Measurements from ENCODE around the gene ACD. TPM values are rescaled to one million over a fixed set of nuclear protein-coding genes. Genes with fewer than 3 reads are reported as not detected.

ACD gene
- total RNA-seq, 2 donors from 2014 or later, result 11.4 to 33.6 TPM

DNA sequence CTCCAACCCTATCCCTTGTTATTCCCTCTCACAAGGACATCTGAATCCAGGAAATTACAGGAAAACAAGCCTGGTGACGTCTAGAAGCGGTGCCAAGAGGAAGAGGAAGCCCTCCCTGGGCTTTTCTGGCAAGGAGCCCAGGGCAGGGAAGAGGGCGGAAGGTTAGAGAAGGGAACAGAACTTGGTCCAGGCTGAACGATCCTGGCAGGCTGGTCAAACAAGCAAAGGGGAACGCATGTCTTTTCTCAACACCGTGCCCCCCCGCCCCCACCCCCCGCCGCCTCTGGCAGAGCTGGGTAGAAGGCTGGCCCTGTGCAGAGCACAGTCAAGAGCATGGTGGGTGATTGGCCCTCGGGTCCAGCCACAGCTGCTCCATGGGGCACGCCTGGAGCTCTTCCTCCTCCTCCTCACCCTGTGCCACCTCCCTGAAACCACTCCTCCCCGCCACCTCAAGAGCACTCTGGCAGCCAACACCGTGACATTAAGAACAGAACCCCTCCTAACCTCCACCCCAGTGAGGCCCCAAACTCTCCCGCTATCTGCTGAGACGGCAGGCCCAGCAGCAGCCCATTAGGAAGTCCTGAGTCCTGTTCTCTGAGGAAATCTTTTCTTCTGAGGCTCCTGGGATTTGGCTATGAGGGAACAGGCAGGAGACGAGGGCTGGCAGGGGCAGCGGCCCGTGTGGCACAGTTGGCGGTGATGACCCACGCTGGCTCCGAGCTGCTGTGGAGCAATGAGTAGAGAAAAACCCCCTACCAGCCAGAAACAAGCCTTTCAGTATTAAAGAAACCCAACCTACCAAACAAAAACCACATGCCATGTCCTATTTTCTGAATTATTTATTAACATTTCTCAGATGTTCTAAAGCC, 13.9 kb upstream of the ACD start:
- Histone ChIP-seq H3K4me3 (no peak overlapping the region), H3K36me3 (replicated peaks in 1 of 2; ENCODE audit: insufficient read depth in 1 of 2, low read depth in 2 of 2) (no peaks in the 10 kb centered on the region), H3K9me3 (no peaks in the 10 kb centered on the region), H3K27me3 (no peaks in the 10 kb centered on the region), H3K27ac (peak overlapping the region; percentile 46 to 79 (median 72)), H3K4me1 (peaks cover 21% of the 10 kb centered on the region)
- peak; percentile 62 for ATAC-seq
- 50 to 64% methylated on average over 11 to 19 of the region's 21 CpGs for WGBS, 2 donors
- peak; percentile 58 to 82 (median 76) for DNase-seq
- TF ChIP-seq CTCF (IDR thresholded peaks at IDR 0.05) (no peak), POLR2A (IDR thresholded peaks at IDR 0.05) (no peak)
- intact Hi-C loops (cut with DNase I), result no loop called here

DNA sequence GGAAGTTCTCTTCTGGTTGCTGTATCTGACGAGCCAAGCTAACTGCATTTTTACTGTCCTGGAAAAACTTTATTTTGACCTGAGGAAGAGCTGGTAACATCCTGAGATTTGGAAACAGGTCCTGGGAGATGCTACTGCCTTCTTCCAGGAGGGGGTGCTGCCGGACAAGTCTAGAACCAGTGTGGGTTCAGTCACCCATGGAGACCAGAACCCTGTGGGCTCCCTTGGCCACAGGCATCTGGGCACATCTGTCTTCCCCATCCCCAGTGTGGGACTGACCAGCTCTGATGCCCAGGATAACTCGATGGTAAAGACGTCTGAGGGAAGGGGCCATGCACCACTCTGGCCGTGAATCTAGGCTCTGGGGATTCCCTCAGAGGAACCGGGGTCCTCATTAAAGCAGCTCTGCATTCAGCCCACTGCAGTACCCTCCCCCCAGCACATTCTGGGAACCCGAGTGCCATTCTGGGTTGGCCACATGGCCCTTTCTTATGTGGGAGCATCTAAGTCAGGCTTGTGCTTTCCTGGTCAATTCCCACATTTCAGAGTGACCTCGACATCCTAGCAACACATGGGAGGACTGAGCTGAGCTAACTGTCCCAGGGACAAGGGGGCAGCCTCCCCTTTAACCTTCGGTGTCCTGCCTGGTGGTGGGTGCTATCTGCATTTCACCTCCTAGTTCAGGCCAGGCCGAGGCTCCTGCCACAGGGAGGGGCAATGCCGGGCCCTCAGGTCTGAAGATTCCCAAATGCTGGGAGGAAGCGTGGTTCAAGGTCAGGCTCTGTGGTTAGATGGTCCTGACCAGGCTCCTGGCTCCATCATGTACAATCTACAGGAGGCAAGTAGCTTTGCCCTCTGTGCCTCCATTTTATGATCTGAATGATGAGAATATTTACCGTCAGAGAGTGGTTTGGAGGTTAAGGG, 12.9 kb upstream of the ACD start:
- H3K4me1 ChIP-seq, result peaks cover 24% of the 10 kb centered on the region
- peak; percentile 69 to 76 (median 73) for DNase-seq
- H3K4me3 ChIP-seq, result no peak overlapping the region

DNA sequence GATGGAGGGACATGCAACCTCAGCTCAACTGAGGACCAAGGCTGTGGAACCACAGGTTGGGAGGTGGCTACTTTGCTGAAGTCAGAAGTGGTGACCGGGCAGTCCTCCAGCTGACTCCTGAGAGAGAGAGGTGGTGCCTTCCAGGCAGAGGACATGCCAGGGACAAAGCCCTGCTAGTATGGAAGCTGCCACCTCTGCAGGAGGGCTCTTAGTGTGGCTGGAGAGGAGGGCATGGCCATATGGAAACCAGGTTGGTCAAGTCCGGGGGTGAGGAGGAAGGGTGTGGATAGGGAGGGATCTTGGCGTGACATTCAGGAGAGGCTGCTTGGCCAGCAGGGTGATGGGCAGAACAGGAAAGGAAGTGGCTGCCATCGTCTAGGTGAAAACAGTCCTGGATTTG, 12.2 kb upstream of the ACD start:
- Histone ChIP-seq H3K9me3 (no peaks in the 10 kb centered on the region), H3K4me3 (no peak overlapping the region), H3K36me3 (replicated peaks in 1 of 2; ENCODE audit: insufficient read depth in 1 of 2, low read depth in 2 of 2) (no peaks in the 10 kb centered on the region), H3K27me3 (no peaks in the 10 kb centered on the region), H3K27ac (peak overlapping the region in 1 of 4 donors; percentile 78), H3K4me1 (peaks cover 31% of the 10 kb centered on the region)
- TF ChIP-seq CTCF (IDR thresholded peaks at IDR 0.05), result no peak
- no peak for TF ChIP-seq POLR2A (IDR thresholded peaks at IDR 0.05)
- ATAC-seq (no peak), DNase-seq (no peak)
- intact Hi-C loops (cut with DNase I), result no loop called here
- 32 to 33% methylated on average over 4 of the region's 4 CpGs for WGBS, 2 donors

More for the DNA sequence above, 12.9 kb upstream of the ACD start:
- ATAC-seq, result peak; percentile 17
- 38 to 51% methylated on average over 9 to 13 of the region's 13 CpGs for whole genome bisulfite sequencing, 2 donors
- H3K36me3 ChIP-seq (replicated peaks in 1 of 2; ENCODE audit: insufficient read depth in 1 of 2, low read depth in 2 of 2), result no peaks in the 10 kb centered on the region
- H3K27me3 ChIP-seq, result no peaks in the 10 kb centered on the region
- TF ChIP-seq CTCF (IDR thresholded peaks at IDR 0.05) (peak; percentile 42 to 74 (median 64)), POLR2A (IDR thresholded peaks at IDR 0.05) (no peak)
- no peaks in the 10 kb centered on the region for H3K9me3 ChIP-seq
- intact Hi-C loops (cut with DNase I), result no loop called here
- H3K27ac ChIP-seq, result peak overlapping the region; percentile 46 to 79 (median 72)

DNA sequence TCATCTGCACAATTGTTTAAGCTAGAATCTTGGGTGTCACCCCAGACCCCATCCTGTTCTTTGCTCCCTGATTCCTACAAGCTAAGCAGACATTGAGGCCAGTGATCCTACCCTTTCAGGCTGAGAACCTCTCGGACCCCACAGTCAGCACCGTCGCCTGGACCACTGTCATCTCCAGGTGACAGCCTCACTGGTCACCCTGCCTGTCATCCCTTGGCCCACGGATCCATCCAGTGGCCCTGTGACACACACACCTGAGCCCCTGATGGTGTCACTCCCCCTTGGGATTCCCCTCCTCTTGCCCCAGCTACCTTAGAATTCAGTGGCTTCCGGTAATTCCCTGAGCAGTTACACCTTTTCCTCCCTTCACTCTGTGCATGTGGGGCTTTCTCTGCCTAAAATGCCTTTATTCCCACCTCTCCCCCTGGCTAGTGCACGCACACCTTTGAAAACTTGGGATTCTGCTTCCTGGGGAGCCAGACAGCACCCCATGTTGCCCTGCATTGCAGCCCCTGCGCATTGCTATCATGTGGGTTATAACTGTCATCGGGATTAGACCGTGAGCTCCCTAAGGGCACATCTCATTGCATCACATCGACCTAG, 9.5 kb upstream of the ACD start:
- DNase-seq (no peak), ATAC-seq (no peak)
- Histone ChIP-seq H3K9me3 (no peaks in the 10 kb centered on the region), H3K27ac (no peak overlapping the region), H3K4me3 (no peak overlapping the region), H3K36me3 (replicated peaks in 1 of 2; ENCODE audit: insufficient read depth in 1 of 2, low read depth in 2 of 2) (no peaks in the 10 kb centered on the region), H3K27me3 (no peaks in the 10 kb centered on the region), H3K4me1 (peaks cover 47% of the 10 kb centered on the region)
- 91 to 92% methylated on average over 9 to 10 of the region's 10 CpGs for WGBS, 2 donors
- intact Hi-C loops (cut with DNase I), result no loop called here
- no peak for TF ChIP-seq CTCF (IDR thresholded peaks at IDR 0.05)
- no peak for TF ChIP-seq POLR2A (IDR thresholded peaks at IDR 0.05)

Measured in body of pancreas (tissue), 4 donors.